Measurements from ENCODE around the gene SGCG.

Gene SGCG

DNA sequence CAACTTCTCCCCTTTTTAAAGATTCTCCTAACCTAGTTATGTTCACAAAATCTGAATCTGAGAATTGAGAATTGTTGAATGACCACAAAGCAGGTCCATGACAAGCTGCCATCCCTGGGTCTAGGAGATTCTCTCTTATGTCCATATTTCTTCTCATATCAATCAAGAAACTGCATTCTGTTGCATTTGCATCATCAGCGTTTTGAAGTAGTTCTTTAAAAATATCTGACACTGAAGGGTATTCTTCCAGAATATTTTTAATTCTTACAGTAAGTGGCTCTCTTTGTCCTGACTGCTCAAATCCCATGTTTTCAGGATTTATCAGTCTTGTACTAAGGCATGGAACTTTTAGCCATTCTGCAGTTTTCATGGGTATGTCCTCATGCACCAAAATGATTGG is 158.4 kb downstream of the SGCG start:
- no peak for TF ChIP-seq CTCF (conservative IDR thresholded peaks at IDR 0.05)
- H3K27ac ChIP-seq: no peak overlapping the region

GRCh38 chr13:23344931-23345595 is 164.3 kb downstream of the SGCG start:
- no peak for TF ChIP-seq CTCF (conservative IDR thresholded peaks at IDR 0.05)
- H3K27ac ChIP-seq: no peak overlapping the region

DNA sequence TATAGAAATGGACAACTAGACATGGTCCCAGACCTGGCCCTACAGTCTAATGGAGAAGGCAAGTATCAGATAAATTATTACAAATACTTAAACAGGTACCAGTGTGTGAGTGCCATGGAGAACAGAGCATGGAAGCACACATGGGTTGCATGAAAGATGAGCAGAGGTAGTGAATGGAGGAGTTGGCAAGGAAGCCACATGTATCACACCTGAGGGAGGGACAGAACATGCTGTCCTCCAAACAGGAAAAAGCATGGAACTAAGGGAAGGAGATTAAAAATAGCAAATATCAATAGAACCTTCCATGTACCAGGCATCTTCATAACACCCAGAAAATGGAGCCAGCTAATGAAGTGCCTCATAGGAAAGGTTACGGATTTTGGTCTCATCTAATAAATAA is 166.8 kb downstream of the SGCG start:
- no peak for TF ChIP-seq CTCF (conservative IDR thresholded peaks at IDR 0.05)
- no peak overlapping the region for H3K27ac ChIP-seq

DNA sequence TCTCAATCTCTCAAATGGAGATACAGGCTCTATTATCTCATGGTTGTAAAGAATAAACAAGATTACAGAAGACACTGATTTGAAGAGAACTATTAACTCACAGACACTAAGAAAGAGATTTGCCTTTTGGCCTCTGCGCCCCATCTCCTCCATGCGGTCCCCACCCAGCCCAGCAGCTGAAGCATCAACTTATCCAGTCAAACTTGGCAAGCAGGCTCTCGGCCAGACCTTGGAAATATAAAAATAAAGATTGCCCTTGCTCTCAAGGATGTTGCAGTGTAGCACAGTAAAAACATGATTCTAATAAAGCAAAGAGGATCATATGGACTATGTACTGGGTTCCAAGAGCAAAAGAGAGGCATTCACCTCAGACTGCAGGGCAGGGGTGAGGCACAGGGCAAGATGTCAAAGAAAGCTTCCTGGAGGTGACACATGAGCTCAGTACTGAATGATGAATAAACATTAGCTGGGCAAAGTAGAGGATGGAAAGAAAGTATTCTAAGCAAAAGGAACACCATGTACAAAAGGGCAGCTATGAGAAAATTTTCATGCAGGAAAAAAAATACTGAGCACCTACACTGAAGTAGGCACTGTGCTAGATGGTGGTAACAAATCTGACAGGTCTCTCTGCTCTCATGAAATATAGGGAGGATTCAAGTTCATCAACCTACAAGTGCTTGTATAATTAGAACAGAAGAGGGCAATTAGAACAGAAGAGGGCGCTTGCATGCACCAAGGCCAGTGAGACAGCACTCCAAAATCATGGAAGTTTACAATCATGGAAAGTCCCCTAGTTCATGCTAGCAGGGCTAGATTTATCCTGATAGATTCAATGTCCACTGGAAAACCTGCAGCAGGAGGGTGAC is 167.7 kb downstream of the SGCG start:
- H3K27ac ChIP-seq: no peak overlapping the region
- TF ChIP-seq CTCF (conservative IDR thresholded peaks at IDR 0.05): 0 out of 2 replicates have a peak, but pooled peaks have one; percentile 8

GRCh38 chr13:23349161-23349897 is 168.6 kb downstream of the SGCG start:
- TF ChIP-seq CTCF (conservative IDR thresholded peaks at IDR 0.05): no peak
- no peak overlapping the region for H3K27ac ChIP-seq

DNA sequence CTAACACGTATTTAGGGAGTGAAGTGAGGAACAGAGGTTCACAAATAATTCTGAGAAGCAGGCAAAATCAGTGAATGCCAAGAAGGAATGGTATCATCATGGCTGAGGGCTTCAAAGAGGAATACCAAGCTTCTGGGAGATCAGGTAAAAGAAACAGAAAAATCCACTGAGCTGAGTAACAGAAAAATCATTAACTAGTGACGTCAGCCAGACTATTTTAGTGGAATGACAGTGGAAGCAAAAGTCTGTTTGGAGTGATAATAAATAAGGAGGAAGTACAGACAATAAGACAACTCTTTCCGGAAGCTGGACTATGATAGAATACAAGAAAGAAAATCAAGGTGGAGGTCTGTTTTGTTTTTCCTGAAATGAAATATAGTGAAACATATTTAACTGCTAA is 169.2 kb downstream of the SGCG start:
- no peak overlapping the region for H3K27ac ChIP-seq
- no peak for TF ChIP-seq CTCF (conservative IDR thresholded peaks at IDR 0.05)

GRCh38 chr13:23352161-23352560 is 171.4 kb downstream of the SGCG start:
- no peak overlapping the region for H3K27ac ChIP-seq
- TF ChIP-seq CTCF (conservative IDR thresholded peaks at IDR 0.05): no peak
